ENCODE data around the gene PIP5K1C.

GRCh38 chr19:3625996-3626472, 74.2 kb downstream of the PIP5K1C start:
- TF ChIP-seq CTCF (IDR thresholded peaks at IDR 0.05) (no peak), POLR2A (IDR thresholded peaks at IDR 0.05) (no peak)
